MM.1S (cell line): Measurements from ENCODE around the gene NFYC.

Experiments used
- EZH2 ChIP-seq: fragments of 300-600 bp; sonication (generic); optimal IDR thresholded peaks from 2 replicates; pipeline ENCODE3; 2017; ENCODE audit warnings: low read depth, mild to moderate bottlenecking, antibody characterized with exemption, low read length, mixed read lengths
- EZH2phosphoT487 ChIP-seq: fragments of 300-600 bp; sonication (generic); IDR thresholded peaks from 2 replicates; pipeline ENCODE4 v1.6.1; 2018; ENCODE audit warnings: antibody characterized with exemption, low read length
- TF ChIP-seq, protein P1 (sequence below): fragments of 300-600 bp; sonication (generic); IDR thresholded peaks from 2 replicates; pipeline ENCODE4 v1.5.1; 2016; ENCODE audit warnings: antibody characterized with exemption, low read length, mixed read lengths

DNA sequence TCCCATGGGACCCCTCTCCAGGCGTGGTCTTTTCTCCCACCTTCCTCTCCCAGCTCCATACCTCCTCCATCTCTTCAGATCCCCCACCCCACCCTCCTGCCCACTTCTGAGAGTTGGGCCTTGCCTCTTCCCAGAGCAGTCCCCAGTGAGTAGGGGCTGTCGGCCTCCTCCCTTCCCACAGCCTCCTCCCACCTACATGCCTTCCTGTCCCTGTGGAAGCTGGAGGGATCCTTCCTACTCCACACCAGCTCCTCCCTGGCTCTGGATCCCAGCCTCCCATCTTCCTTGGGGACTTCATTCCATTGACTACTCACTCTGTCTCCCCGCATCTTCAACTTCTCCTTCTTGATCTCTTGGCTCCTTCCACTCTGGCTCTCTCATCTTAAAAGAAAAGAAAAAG, 116.9 kb downstream of the NFYC start:
- TF ChIP-seq, protein P1, sequence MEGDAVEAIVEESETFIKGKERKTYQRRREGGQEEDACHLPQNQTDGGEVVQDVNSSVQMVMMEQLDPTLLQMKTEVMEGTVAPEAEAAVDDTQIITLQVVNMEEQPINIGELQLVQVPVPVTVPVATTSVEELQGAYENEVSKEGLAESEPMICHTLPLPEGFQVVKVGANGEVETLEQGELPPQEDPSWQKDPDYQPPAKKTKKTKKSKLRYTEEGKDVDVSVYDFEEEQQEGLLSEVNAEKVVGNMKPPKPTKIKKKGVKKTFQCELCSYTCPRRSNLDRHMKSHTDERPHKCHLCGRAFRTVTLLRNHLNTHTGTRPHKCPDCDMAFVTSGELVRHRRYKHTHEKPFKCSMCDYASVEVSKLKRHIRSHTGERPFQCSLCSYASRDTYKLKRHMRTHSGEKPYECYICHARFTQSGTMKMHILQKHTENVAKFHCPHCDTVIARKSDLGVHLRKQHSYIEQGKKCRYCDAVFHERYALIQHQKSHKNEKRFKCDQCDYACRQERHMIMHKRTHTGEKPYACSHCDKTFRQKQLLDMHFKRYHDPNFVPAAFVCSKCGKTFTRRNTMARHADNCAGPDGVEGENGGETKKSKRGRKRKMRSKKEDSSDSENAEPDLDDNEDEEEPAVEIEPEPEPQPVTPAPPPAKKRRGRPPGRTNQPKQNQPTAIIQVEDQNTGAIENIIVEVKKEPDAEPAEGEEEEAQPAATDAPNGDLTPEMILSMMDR: no peak
- TF ChIP-seq EZH2 (no peak), EZH2phosphoT487 (no peak)
